ENCODE data around the gene MRPL21.

DNA sequence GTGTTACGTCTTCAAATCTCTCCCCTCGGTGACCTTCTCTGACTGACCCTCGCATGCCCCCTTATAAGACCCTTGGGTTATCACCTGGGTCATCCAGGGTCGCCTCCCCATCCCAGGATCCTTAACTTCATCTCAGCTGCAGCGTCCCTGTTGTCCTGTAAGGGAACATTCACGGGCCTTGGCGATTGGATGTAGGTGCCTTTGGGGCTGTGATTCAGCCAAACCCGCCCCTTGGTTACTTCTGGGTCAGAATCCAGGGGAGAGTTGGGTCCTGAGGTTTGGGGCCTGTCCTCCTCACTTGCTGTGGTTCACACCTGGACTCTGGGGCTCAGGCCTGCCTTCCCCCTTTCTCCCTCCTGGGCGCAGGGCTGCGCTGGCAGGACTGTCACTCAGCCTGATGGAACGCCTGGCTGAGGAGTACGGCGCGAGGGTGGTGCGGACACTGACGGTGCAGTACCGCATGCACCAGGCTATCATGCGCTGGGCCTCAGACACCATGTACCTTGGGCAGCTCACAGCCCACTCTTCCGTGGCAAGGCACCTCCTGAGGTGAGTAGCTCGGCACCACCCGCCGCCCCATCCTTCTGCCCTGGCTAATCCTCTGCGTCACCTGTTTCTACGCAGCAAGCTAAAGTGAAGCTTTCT is 29.4 kb upstream of the MRPL21 start:
- TF ChIP-seq, protein P1, sequence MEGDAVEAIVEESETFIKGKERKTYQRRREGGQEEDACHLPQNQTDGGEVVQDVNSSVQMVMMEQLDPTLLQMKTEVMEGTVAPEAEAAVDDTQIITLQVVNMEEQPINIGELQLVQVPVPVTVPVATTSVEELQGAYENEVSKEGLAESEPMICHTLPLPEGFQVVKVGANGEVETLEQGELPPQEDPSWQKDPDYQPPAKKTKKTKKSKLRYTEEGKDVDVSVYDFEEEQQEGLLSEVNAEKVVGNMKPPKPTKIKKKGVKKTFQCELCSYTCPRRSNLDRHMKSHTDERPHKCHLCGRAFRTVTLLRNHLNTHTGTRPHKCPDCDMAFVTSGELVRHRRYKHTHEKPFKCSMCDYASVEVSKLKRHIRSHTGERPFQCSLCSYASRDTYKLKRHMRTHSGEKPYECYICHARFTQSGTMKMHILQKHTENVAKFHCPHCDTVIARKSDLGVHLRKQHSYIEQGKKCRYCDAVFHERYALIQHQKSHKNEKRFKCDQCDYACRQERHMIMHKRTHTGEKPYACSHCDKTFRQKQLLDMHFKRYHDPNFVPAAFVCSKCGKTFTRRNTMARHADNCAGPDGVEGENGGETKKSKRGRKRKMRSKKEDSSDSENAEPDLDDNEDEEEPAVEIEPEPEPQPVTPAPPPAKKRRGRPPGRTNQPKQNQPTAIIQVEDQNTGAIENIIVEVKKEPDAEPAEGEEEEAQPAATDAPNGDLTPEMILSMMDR (conservative IDR thresholded peaks at IDR 0.05; ENCODE audit: low read depth, low read length), result no peak
- no peak for TF ChIP-seq EZH2 (IDR thresholded peaks at IDR 0.05; ENCODE audit: borderline replicate concordance, low read depth, low read length, poor library complexity, severe bottlenecking)

All from A673 (cell line).